HG02571 (cell line): ENCODE results near the gene BBS2.

ENCODE experiments used
- ATAC-seq: cut with Tn5 transposase; IDR thresholded peaks from one replicate; pipeline ENCODE4 v1.9.1; 2021; ENCODE audit warnings: mild to moderate bottlenecking, moderate library complexity; ENCODE audit not compliant: unreplicated experiment

Gene BBS2

DNA sequence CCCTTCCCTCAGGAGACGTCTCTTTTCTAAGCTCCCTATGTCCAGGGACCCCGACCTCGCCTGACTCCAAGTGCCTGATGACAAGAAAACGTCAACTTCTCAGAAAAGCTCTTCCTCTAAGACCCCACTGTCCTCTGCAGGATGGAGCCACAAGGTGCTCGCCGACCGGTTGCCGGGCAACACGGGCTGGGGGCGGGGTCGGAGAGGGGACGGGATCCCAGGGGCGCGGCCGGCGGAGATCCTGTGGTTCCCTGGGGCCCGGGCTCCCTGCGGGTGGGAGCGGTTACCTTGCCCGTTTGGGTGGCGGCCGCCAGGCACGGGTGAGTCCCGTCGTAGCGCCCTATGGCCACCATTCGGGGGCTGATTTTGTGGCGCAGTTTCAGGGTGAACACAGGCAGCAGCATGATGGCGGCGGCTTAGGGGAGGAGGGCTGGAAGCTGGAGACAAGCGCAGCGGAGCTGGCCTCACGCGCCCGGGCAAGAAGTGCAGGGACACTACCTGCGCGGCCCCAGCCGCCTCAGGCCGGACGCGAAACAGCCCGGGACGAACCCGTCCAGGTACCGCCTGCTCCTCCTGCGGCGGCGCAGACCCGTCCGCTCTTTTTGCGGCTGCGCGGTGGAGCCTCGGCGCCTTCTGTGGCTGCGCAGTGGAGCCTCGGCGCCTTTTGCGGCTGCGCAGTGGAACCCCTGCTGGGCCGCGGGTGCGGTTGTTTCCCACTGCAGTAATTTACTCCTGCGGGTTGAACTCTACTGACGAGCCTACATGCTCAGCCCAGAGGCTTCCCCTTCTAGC is at the start of gene BBS2:
BBS2 (minus strand) TSS at position 566 of the 792 bp plus-strand sequence; CDS start at position 404, 162 bp downstream.
- peak; percentile 84 for ATAC-seq

- ATAC-seq: no peak
These were observed 45.1 kb upstream of the BBS2 start, which contains the start of gene MT4 for GRCh38 chr16:56564793-56565477. TSS of gene MT4 (plus strand) at chr16:56565073. CDS start at chr16:56565129, 56 bp downstream.

DNA sequence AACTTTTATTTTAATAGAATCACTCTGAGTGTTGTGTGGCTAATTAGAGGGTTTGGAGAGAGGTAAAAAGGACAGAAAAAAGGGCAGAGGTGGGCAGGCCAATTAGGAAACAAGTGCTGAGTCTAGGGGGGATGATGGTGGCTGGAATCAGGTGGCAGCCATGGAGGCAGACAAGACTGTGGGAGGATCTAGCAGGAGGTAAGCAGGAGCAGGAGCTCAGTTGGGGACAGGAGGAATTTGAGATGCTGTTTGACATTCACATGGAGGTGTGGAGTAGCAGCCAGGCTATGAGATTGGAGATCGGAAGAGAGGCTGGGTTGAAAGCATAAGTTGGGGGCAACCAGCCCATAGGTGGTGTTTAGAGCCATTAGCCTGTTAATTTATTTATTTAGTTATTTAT is 41.3 kb upstream of the BBS2 start:
- no peak for ATAC-seq

DNA sequence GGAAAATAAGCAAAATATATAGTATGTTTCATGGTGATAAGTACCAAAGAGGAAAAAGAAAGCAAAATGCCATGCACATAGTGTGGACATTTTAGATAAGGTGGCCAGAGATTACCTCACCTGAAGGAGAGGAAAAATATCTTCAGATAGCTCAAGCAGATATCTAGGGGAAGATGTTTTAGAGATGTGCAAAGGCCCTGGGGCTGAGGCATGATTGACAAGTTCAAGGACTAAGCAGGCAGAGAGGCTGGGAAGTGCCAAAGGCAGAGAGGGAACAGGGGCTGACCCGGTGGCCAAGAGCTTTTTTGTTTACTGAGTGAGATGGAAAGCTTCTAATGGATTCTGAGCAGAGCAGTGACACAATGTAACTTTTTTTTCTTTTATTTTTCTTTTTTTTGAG is 40.6 kb upstream of the BBS2 start:
- no peak for ATAC-seq

GRCh38 chr16:56559109-56559508 is 39.3 kb upstream of the BBS2 start:
- ATAC-seq: no peak

- ATAC-seq: no peak
These were observed 38.4 kb upstream of the BBS2 start for GRCh38 chr16:56558024-56558747.

GRCh38 chr16:56554441-56554840 is 34.6 kb upstream of the BBS2 start:
- ATAC-seq: no peak

GRCh38 chr16:56551796-56552738 is 32.2 kb upstream of the BBS2 start:
- ATAC-seq: no peak

DNA sequence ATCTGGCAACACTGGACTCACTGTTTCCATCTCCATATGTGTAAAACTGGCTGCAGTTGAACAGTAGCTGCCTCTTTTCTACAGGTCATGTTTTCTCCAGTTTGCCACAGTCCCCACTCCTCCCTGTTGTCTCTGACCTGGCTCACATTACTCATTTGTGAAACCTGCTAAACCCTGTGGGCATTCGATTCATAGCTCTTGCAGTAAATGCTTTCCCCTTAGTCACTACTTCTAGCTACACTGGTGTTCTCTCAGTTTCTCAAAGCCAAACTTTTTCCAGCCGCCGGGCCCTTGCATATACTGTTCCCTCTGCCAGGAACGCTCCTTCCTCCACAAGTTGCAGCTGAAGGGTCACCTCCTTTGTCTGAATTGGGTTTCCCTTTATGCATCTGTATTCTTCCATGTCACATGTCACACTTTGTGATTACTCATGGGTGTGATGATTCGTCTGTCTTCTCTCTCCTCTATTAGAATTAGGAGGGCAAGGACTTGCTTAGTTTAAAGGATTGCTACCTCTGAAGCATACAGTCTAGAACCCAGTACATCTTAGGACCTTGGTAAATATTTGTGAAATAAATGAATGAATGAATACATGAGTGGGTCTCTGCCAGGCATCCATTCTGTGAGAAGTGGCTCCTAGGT is 30.0 kb upstream of the BBS2 start:
- no peak for ATAC-seq

DNA sequence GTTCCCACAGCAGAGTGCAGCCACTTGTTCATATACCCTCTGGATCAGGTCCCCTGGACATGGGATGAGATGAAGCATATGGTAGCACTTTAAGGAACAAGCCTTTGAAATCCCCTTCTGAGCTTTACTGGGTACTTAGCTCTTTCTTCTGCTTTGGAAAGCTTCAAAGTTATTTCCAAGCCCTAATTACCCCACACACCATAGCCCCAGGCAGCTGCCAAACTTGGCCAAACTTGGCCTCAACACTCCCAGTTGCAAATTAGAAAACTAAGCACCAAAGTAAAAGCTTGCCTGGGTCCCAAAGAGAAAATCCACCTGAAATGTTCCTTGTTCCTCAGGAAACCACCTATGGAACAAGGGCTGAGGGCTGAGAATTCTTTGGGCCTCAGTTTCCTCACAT is 29.3 kb upstream of the BBS2 start:
- no peak for ATAC-seq

- no peak for ATAC-seq
These were observed 28.2 kb upstream of the BBS2 start for GRCh38 chr16:56547949-56548567.

DNA sequence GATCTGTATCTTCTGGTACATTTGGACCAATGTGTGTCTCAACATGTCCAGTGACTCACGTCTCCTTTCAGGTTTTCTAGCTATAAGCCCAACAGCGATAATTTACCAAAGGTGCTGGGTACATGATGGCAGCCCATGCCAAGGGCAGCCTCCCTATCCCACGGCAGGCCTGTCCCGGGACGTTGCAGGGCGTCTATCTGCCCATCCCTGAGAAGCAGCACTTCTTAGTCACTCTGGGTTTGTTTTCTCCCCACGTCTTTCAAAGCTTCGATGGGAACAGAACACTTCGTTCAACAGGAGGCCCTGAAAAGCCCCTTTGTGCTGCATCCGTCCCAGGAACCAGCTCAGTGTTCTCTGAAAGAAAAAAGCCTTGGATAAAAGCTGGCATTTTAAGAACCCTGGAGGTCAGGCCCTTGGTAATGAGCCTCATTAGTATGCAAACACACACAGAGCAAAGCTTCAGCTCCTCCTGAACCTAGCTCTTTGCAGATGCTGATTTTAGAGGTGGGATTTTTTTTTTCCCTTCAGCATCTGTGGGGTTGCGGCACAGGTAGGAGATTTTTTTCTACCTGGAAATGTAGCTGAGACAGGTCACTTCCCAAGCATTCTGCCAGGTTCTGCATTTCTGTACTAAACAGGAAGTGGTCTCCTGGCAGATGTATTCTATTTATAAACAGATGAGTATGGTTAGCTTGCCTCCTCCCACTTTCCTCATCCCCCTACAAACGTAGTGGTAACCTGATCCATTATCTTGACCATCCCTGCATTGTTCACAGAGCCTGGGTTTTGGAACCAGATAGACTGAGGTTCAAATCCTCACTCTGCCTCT is 27.5 kb upstream of the BBS2 start:
- no peak for ATAC-seq

DNA sequence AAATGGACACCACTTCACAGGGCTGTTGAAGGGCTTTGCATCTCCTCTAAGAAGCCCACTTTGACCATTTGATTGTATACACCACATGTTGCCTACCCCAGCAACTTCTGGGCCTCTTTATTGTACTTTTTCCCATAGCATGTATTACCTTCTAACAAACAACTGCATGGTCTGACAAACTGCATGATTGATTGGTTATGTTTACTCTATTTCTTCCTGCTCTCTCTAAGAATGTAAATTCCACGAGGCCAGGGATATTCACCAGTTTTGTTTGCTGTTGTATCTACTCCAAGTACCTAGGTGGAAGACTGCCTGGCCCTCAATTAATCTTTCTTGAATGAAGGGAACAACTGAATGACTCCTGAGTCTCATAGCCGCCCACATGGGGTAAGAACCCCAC is 22.2 kb upstream of the BBS2 start:
- ATAC-seq: no peak

DNA sequence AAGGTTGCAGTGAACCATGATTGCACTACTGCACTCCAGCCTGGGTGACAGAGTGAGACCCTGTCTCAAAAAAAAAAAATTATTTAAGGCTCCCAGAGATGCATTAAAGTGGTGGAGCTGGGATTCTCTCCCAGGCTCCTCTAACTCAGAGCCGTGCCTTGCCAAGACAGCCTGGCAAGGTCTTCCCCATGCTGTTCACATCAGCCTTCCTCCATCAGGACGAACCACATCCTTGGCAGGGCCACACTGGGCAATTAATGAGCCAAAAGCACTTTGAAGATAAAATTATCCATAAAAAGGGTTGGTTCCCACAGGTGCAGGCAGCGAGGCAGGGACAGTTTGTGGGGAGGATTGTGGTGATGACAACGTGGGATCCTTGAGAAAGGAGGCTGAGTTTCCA is 19.8 kb upstream of the BBS2 start:
- ATAC-seq: no peak

GRCh38 chr16:56538331-56538730 is 18.5 kb upstream of the BBS2 start:
- ATAC-seq: no peak

DNA sequence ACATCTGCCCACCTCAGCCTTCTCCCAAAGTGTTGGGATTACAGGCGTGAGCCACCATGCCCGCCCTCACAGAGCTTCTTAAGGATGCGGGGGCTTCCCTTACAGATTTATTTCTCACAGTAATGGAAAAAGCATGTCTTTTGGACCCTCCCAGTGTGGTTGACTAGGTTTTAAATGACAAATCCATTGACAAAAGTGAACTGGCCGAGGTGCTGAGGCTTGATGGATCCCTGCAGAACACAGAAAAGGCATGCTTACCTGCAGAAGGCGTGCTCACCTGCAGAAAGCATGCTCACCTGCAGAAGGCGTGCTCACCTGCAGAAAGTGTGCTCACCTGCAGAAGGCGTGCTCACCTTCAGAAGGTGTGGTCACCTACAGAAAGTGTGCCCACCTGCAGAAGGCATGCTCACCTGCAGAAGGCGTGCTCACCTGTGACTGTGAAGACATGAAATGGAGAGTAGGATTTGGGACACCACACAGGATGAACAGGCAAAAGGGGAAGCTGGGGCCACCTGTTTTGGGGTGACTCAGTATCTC is 15.1 kb upstream of the BBS2 start:
- ATAC-seq: no peak

GRCh38 chr16:56532714-56533113 is 12.9 kb upstream of the BBS2 start:
- ATAC-seq: no peak

- no peak for ATAC-seq
These were observed 11.0 kb upstream of the BBS2 start for GRCh38 chr16:56530872-56531271.
